Measurements from ENCODE around the gene PLA1A. TPM values are rescaled to one million over a fixed set of nuclear protein-coding genes. Genes with fewer than 3 reads are reported as not detected.

PLA1A gene
- polyA plus RNA-seq, 1 of the 3 experiments (the other 2 are of a cell fraction) = not detected

DNA sequence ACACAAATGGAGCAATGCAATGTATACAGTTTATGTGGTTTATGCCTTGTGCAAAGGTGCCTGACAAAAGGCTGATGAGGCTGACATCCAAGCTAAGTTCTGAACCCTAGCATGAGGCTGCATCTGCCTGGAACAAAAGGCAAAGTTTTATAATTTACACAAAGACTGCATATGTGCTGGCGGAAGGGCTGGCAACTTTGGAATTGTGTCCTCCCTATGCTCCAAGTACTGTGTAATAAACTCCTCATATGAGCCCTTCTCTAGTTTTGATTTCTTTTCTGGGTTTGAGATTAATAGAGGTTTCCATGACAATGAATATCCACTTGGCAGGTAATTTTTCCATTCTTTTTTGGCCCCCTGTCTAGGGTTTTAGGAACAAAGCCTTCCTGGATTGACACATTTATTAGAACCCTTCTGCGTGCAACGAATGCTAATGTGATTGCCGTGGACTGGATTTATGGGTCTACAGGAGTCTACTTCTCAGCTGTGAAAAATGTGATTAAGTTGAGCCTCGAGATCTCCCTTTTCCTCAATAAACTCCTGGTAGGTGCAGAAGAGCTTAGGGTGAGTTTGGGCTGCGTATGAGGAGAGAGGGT is 10.8 kb downstream of the PLA1A start:
- 83% methylated on average over 6 of the region's 6 CpGs for WGBS (ENCODE audit: low lambda C conversion rate)
- Histone ChIP-seq H3K79me2 (ENCODE audit: insufficient read depth) (no peaks in the 10 kb centered on the region), H3K4me3 (ENCODE audit: low read depth in 2 of 2, low read length in 1 of 2) (no peak overlapping the region), H3K9me2 (no peaks in the 10 kb centered on the region), H3K36me3 (replicated peaks in 1 of 2; ENCODE audit: control insufficient read depth in 1 of 2, insufficient read depth in 2 of 2, low read length in 1 of 2) (no peaks in the 10 kb centered on the region), H2AFZ (ENCODE audit: low read depth) (no peak overlapping the region), H3K27me3 (ENCODE audit: insufficient read depth) (no peaks in the 10 kb centered on the region), H3F3A (replicated peaks; ENCODE audit: insufficient read depth) (no peaks in the 10 kb centered on the region), H3K4me1 (ENCODE audit: control insufficient read depth in 1 of 2, insufficient read depth in 2 of 2, low read depth in 1 of 2, low read length in 1 of 2) (no peaks in the 10 kb centered on the region), H3K9me3 (peaks cover 7% of the 10 kb centered on the region), H3K27ac (ENCODE audit: low read depth in 2 of 2, low read length in 1 of 2) (no peak overlapping the region), H4K20me1 (ENCODE audit: insufficient read depth) (no peaks in the 10 kb centered on the region), H3K4me2 (no peak overlapping the region), H3K9ac (no peak overlapping the region)
- ChIA-PET CTCF (interaction anchor here (1.5 kb wide), 1 partner anchor 14 kb away, joined by 3 read pairs; no protein-coding TSS in a partner anchor), POLR2A (no interaction called here)
- TF ChIP-seq GATA2 (CRISPR knock-in tag; IDR thresholded peaks at IDR 0.05) (no peak), RXRA (IDR thresholded peaks at IDR 0.05; ENCODE audit: borderline replicate concordance, low read depth) (no peak), USF2 (IDR thresholded peaks at IDR 0.05; ENCODE audit: borderline replicate concordance, low read depth, low read length) (no peak), MXI1 (IDR thresholded peaks at IDR 0.05; ENCODE audit: low read depth, low read length) (no peak), EP300 (IDR thresholded peaks at IDR 0.05; ENCODE audit: borderline replicate concordance in 1 of 2, low read depth in 1 of 2, low read length in 1 of 2) (no peak), RCOR1 (IDR thresholded peaks at IDR 0.05; ENCODE audit: low read length) (no peak), SMC3 (IDR thresholded peaks at IDR 0.05; ENCODE audit: low read depth, low read length) (no peak), EZH2phosphoT487 (IDR thresholded peaks at IDR 0.05; ENCODE audit: borderline replicate concordance, low read depth) (no peak), ELF1 (IDR thresholded peaks at IDR 0.05) (no peak)
- TF ChIP-seq, protein P1, sequence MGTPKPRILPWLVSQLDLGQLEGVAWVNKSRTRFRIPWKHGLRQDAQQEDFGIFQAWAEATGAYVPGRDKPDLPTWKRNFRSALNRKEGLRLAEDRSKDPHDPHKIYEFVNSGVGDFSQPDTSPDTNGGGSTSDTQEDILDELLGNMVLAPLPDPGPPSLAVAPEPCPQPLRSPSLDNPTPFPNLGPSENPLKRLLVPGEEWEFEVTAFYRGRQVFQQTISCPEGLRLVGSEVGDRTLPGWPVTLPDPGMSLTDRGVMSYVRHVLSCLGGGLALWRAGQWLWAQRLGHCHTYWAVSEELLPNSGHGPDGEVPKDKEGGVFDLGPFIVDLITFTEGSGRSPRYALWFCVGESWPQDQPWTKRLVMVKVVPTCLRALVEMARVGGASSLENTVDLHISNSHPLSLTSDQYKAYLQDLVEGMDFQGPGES (IDR thresholded peaks at IDR 0.05; ENCODE audit: low read depth, low read length) = no peak
- DNase-seq = no peak

- TF ChIP-seq USF1 (IDR thresholded peaks at IDR 0.05; ENCODE audit: borderline replicate concordance, low read depth) (no peak), FOXM1 (IDR thresholded peaks at IDR 0.05; ENCODE audit: low read depth) (no peak), JUND (IDR thresholded peaks at IDR 0.05) (no peak), FOSL2 (IDR thresholded peaks at IDR 0.05; ENCODE audit: borderline replicate concordance, low read depth) (no peak), GABPA (IDR thresholded peaks at IDR 0.05; ENCODE audit: low read depth) (no peak), ELF1 (IDR thresholded peaks at IDR 0.05) (no peak), EZH2phosphoT487 (IDR thresholded peaks at IDR 0.05; ENCODE audit: borderline replicate concordance, low read depth) (no peak), EP300 (IDR thresholded peaks at IDR 0.05; ENCODE audit: borderline replicate concordance in 1 of 2, low read depth in 1 of 2, low read length in 1 of 2) (no peak), RCOR1 (IDR thresholded peaks at IDR 0.05; ENCODE audit: low read length) (no peak), SIN3A (IDR thresholded peaks at IDR 0.05; ENCODE audit: borderline replicate concordance, low read depth, low read length) (no peak), TCF12 (IDR thresholded peaks at IDR 0.05) (no peak)
- TF ChIP-seq, protein P2, sequence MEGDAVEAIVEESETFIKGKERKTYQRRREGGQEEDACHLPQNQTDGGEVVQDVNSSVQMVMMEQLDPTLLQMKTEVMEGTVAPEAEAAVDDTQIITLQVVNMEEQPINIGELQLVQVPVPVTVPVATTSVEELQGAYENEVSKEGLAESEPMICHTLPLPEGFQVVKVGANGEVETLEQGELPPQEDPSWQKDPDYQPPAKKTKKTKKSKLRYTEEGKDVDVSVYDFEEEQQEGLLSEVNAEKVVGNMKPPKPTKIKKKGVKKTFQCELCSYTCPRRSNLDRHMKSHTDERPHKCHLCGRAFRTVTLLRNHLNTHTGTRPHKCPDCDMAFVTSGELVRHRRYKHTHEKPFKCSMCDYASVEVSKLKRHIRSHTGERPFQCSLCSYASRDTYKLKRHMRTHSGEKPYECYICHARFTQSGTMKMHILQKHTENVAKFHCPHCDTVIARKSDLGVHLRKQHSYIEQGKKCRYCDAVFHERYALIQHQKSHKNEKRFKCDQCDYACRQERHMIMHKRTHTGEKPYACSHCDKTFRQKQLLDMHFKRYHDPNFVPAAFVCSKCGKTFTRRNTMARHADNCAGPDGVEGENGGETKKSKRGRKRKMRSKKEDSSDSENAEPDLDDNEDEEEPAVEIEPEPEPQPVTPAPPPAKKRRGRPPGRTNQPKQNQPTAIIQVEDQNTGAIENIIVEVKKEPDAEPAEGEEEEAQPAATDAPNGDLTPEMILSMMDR (IDR thresholded peaks at IDR 0.05) = no peak
- TF ChIP-seq, protein P3, sequence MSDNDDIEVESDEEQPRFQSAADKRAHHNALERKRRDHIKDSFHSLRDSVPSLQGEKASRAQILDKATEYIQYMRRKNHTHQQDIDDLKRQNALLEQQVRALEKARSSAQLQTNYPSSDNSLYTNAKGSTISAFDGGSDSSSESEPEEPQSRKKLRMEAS (IDR thresholded peaks at IDR 0.05; ENCODE audit: low read depth) = no peak
- TF ChIP-seq, protein P4, sequence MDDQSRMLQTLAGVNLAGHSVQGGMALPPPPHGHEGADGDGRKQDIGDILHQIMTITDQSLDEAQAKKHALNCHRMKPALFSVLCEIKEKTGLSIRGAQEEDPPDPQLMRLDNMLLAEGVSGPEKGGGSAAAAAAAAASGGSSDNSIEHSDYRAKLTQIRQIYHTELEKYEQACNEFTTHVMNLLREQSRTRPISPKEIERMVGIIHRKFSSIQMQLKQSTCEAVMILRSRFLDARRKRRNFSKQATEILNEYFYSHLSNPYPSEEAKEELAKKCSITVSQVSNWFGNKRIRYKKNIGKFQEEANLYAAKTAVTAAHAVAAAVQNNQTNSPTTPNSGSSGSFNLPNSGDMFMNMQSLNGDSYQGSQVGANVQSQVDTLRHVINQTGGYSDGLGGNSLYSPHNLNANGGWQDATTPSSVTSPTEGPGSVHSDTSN (IDR thresholded peaks at IDR 0.05) = no peak
- H4K20me1 ChIP-seq (ENCODE audit: insufficient read depth) = no peaks in the 10 kb centered on the region
- CTCF ChIA-PET = interaction anchor here (1.5 kb wide), 1 partner anchor 13 kb away, joined by 3 read pairs; no protein-coding TSS in a partner anchor
- H3K9ac ChIP-seq = no peak overlapping the region
- H3K79me2 ChIP-seq (ENCODE audit: insufficient read depth) = no peaks in the 10 kb centered on the region
- H3K9me2 ChIP-seq = no peaks in the 10 kb centered on the region
- no peak overlapping the region for H2AFZ ChIP-seq (ENCODE audit: low read depth)
- POLR2A ChIA-PET = no interaction called here
- no peaks in the 10 kb centered on the region for H3F3A ChIP-seq (replicated peaks; ENCODE audit: insufficient read depth)
- no peak overlapping the region for H3K27ac ChIP-seq (ENCODE audit: low read depth in 2 of 2, low read length in 1 of 2)
- no peak for DNase-seq
- no peaks in the 10 kb centered on the region for H3K4me1 ChIP-seq (ENCODE audit: control insufficient read depth in 1 of 2, insufficient read depth in 2 of 2, low read depth in 1 of 2, low read length in 1 of 2)
- 78% methylated on average over 5 of the region's 6 CpGs for WGBS (ENCODE audit: low lambda C conversion rate)
- no peak overlapping the region for H3K4me3 ChIP-seq (ENCODE audit: low read depth in 2 of 2, low read length in 1 of 2)
- peaks cover 7% of the 10 kb centered on the region for H3K9me3 ChIP-seq
- no peaks in the 10 kb centered on the region for H3K27me3 ChIP-seq (ENCODE audit: insufficient read depth)
- H3K36me3 ChIP-seq (replicated peaks in 1 of 2; ENCODE audit: control insufficient read depth in 1 of 2, insufficient read depth in 2 of 2, low read length in 1 of 2) = no peaks in the 10 kb centered on the region
- no peak overlapping the region for H3K4me2 ChIP-seq
These were observed 11.6 kb downstream of the PLA1A start for GRCh38 chr3:119609301-119609700.
